GM12874 (cell line): ENCODE measurements around the gene CLASP1.

ENCODE experiments used
- CTCF ChIP-seq: IDR thresholded peaks from 2 replicates; pipeline ENCODE4 v1.5.1; 2011; ENCODE audit warnings: low read depth, mild to moderate bottlenecking, control low read depth, low read length, moderate library complexity; ENCODE audit not compliant: insufficient read depth

CLASP1 gene

GRCh38 chr2:121653035-121653434, 3.8 kb upstream of the CLASP1 start:
- no peak for TF ChIP-seq CTCF

GRCh38 chr2:121650315-121650930, 1.2 kb upstream of the CLASP1 start:
- TF ChIP-seq CTCF: no peak

GRCh38 chr2:121649596-121650314, 493 bp upstream of the CLASP1 start:
- TF ChIP-seq CTCF: no peak

GRCh38 chr2:121648206-121649148, 785 bp downstream of the CLASP1 start:
- no peak for TF ChIP-seq CTCF

- no peak for TF ChIP-seq CTCF
Measured at GRCh38 chr2:121647396-121647795, 1.9 kb downstream of the CLASP1 start.

- no peak for TF ChIP-seq CTCF
Measured at GRCh38 chr2:121644715-121645114, 4.5 kb downstream of the CLASP1 start.

- no peak for TF ChIP-seq CTCF
Measured at GRCh38 chr2:121643877-121644276, 5.4 kb downstream of the CLASP1 start.
